ENCODE results near the gene TENM4. TPM values are rescaled to one million over a fixed set of nuclear protein-coding genes. Genes with fewer than 3 reads are reported as not detected.

TENM4 gene
- total and polyA plus RNA-seq, 10 of the 15 experiments (the other 5 are each of a cell fraction or from before 2014, with no cell fraction given): 0.03 to 0.12 (median 0.06) TPM; not detected in 7

GRCh38 chr11:79157738-79158137, 283.1 kb downstream of the TENM4 start:
- in situ Hi-C loops (cut with MboI) (no loop called here), intact Hi-C loops (cut with micrococcal nuclease; ENCODE audit: unreplicated experiment) (loop anchor here (2.0 kb wide), 1 partner anchor 513 kb away; no protein-coding TSS in a partner anchor)
- H3K79me2 ChIP-seq (ENCODE audit: control insufficient read depth, insufficient read depth, low read length): no peaks in the 10 kb centered on the region
- H3K9me3 ChIP-seq (replicated peaks; ENCODE audit: control insufficient read depth, insufficient read depth, low read length): no peaks in the 10 kb centered on the region
- ChIA-PET POLR2A (no interaction called here), SMC1A (ENCODE audit: uncharacterized antibody, unreplicated experiment) (no interaction called here), RAD21 (ENCODE audit: unreplicated experiment) (no interaction called here), CTCF (no interaction called here)
- DNase-seq (ENCODE audit: low read depth, low spot score) (no peak), ATAC-seq (no peak), FAIRE-seq (no peak)
- no peak overlapping the region for H3K9ac ChIP-seq (ENCODE audit: control insufficient read depth, insufficient read depth, low read length)
- H3K27ac ChIP-seq (ENCODE audit: control insufficient read depth, insufficient read depth): no peak overlapping the region
- H3K4me2 ChIP-seq (ENCODE audit: control insufficient read depth, insufficient read depth): no peak overlapping the region
- H3K4me1 ChIP-seq (ENCODE audit: control insufficient read depth, insufficient read depth, low read length): no peaks in the 10 kb centered on the region
- no peak overlapping the region for H2AFZ ChIP-seq (ENCODE audit: control insufficient read depth, low read depth, low read length)
- TF ChIP-seq DPF2 (IDR thresholded peaks at IDR 0.05) (no peak), NFYB (IDR thresholded peaks at IDR 0.05; ENCODE audit: insufficient read depth, low read depth, low read length) (no peak), SIN3A (IDR thresholded peaks at IDR 0.05; ENCODE audit: low read depth, low read length) (no peak), BCL3 (IDR thresholded peaks at IDR 0.05; ENCODE audit: borderline replicate concordance, insufficient read depth, low read depth, low read length, poor library complexity, severe bottlenecking) (no peak), ATF3 (IDR thresholded peaks at IDR 0.05; ENCODE audit: borderline replicate concordance, extremely low read depth, low read depth, low read length) (no peak)
- H3K36me3 ChIP-seq (ENCODE audit: control insufficient read depth in 2 of 2, insufficient read depth in 2 of 2, low read length in 1 of 2): no peaks in the 10 kb centered on the region
- H4K20me1 ChIP-seq (ENCODE audit: control insufficient read depth, insufficient read depth): no peaks in the 10 kb centered on the region
- no peaks in the 10 kb centered on the region; a peak in 1 of 4 replicates for H3K27me3 ChIP-seq (replicated peaks in 1 of 2; ENCODE audit: control insufficient read depth in 2 of 2, insufficient read depth in 2 of 2, low read length in 1 of 2)
- no TSS peak for BruUV-seq (replicated peaks)
- no peak overlapping the region for H3K4me3 ChIP-seq
- whole genome bisulfite sequencing (ENCODE audit: insufficient coverage, insufficient replicate concordance, low lambda C conversion rate, missing lambda C conversion rate): 8% methylated on average over 4 of the region's 4 CpGs

GRCh38 chr11:79156031-79156430, 284.8 kb downstream of the TENM4 start:
- ATAC-seq: no peak
- no peak for DNase-seq (ENCODE audit: low read depth, low spot score)
- H3K79me2 ChIP-seq (ENCODE audit: control insufficient read depth, insufficient read depth, low read length): no peaks in the 10 kb centered on the region
- no peak overlapping the region for H3K27ac ChIP-seq (ENCODE audit: control insufficient read depth, insufficient read depth)
- no TSS peak for BruUV-seq (replicated peaks)
- no peak overlapping the region for H3K4me2 ChIP-seq (ENCODE audit: control insufficient read depth, insufficient read depth)
- ChIA-PET POLR2A (no interaction called here), SMC1A (ENCODE audit: uncharacterized antibody, unreplicated experiment) (no interaction called here), CTCF (no interaction called here), RAD21 (ENCODE audit: unreplicated experiment) (no interaction called here)
- H3K36me3 ChIP-seq (ENCODE audit: control insufficient read depth in 2 of 2, insufficient read depth in 2 of 2, low read length in 1 of 2): no peaks in the 10 kb centered on the region
- 9% methylated on average over 6 of the region's 6 CpGs for WGBS (ENCODE audit: insufficient coverage, insufficient replicate concordance, low lambda C conversion rate, missing lambda C conversion rate)
- no peak overlapping the region for H3K4me3 ChIP-seq
- intact Hi-C loops (cut with micrococcal nuclease; ENCODE audit: unreplicated experiment): no loop called here
- H3K9ac ChIP-seq (ENCODE audit: control insufficient read depth, insufficient read depth, low read length): no peak overlapping the region
- H2AFZ ChIP-seq (ENCODE audit: control insufficient read depth, low read depth, low read length): no peak overlapping the region
- no peaks in the 10 kb centered on the region for H3K9me3 ChIP-seq (replicated peaks; ENCODE audit: control insufficient read depth, insufficient read depth, low read length)
- FAIRE-seq: no peak
- in situ Hi-C loops (cut with MboI): no loop called here
- no peaks in the 10 kb centered on the region; a peak in 1 of 4 replicates for H3K27me3 ChIP-seq (replicated peaks in 1 of 2; ENCODE audit: control insufficient read depth in 2 of 2, insufficient read depth in 2 of 2, low read length in 1 of 2)
- H3K4me1 ChIP-seq (ENCODE audit: control insufficient read depth, insufficient read depth, low read length): no peaks in the 10 kb centered on the region
- H4K20me1 ChIP-seq (ENCODE audit: control insufficient read depth, insufficient read depth): no peaks in the 10 kb centered on the region
- TF ChIP-seq POLR2AphosphoS5 (IDR thresholded peaks at IDR 0.05; ENCODE audit: low read length) (no peak), NR2C1 (IDR thresholded peaks at IDR 0.05) (no peak), SMAD5 (IDR thresholded peaks at IDR 0.05; ENCODE audit: low read depth) (no peak), FOXM1 (IDR thresholded peaks at IDR 0.05; ENCODE audit: low read depth, low read length) (no peak), PKNOX1 (IDR thresholded peaks at IDR 0.05) (no peak), REST (IDR thresholded peaks at IDR 0.05; ENCODE audit: low read depth, low read length) (no peak)
